Endodermal cell (in vitro differentiated cells): Measurements from ENCODE around the gene TAF12. TPM values are rescaled to one million over a fixed set of nuclear protein-coding genes. Genes with fewer than 3 reads are reported as not detected.

Experiments used
- DNase-seq: peaks from one replicate; pipeline ENCODE4 v3.0.0-alpha.2; 2017
- H3K27ac ChIP-seq: 2 replicates; pipeline ENCODE4 v1.5.1; 2013; ENCODE audit warnings: mild to moderate bottlenecking, low read depth, low read length, moderate library complexity
- H3K27me3 ChIP-seq: 2 replicates; pipeline ENCODE4 v1.6.1; 2013; ENCODE audit warnings: mild to moderate bottlenecking, low read length, moderate library complexity; ENCODE audit not compliant: insufficient read depth, control insufficient read depth, poor library complexity, severe bottlenecking
- H3K36me3 ChIP-seq: 2 replicates; pipeline ENCODE4 v1.7.0; 2013; ENCODE audit warnings: mild to moderate bottlenecking, low read length, moderate library complexity; ENCODE audit not compliant: control insufficient read depth, insufficient read depth
- H3K4me1 ChIP-seq: one replicate; pipeline ENCODE4 v1.7.0; 2013; ENCODE audit warnings: low read length; ENCODE audit not compliant: control insufficient read depth, insufficient read depth
- H3K4me3 ChIP-seq: 2 replicates; pipeline ENCODE4 v1.5.1; 2013; ENCODE audit warnings: mild to moderate bottlenecking, low read length, moderate library complexity
- H3K9ac ChIP-seq: 2 replicates; pipeline ENCODE4 v1.6.1; 2013; ENCODE audit warnings: mild to moderate bottlenecking, low read length, moderate library complexity; ENCODE audit not compliant: poor library complexity, severe bottlenecking; ENCODE audit errors: extremely low read depth
- H3K9me3 ChIP-seq: 2 replicates; pipeline ENCODE4 v1.6.1; 2013; ENCODE audit warnings: mild to moderate bottlenecking, low read length, moderate library complexity; ENCODE audit not compliant: control insufficient read depth
- H3K27ac Mint-ChIP-seq: 2 replicates; pipeline ENCODE4 v1.8.0; 2020; ENCODE audit warnings: mixed read lengths
- H3K27me3 Mint-ChIP-seq: 2 replicates; pipeline ENCODE4 v1.8.0; 2021; ENCODE audit warnings: mild to moderate bottlenecking, mixed read lengths; ENCODE audit not compliant: insufficient read depth
- H3K36me3 Mint-ChIP-seq: 2 replicates; pipeline ENCODE4 v1.8.0; 2020; ENCODE audit warnings: low read depth, mixed read lengths
- H3K4me1 Mint-ChIP-seq: 2 replicates; pipeline ENCODE4 v1.8.0; 2020; ENCODE audit warnings: mixed read lengths
- H3K4me3 Mint-ChIP-seq: 2 replicates; pipeline ENCODE4 v1.8.0; 2020; ENCODE audit warnings: mild to moderate bottlenecking, moderate library complexity, mixed read lengths
- H3K9me3 Mint-ChIP-seq: 2 replicates; pipeline ENCODE4 v1.8.0; 2020; ENCODE audit warnings: mild to moderate bottlenecking, mixed read lengths
- WGBS, 2 experiments: methylation state at CpG; one replicate each; pipeline versions ENCODE4 v1.1.5 to v1.1.7; 2013; ENCODE audit warnings: missing lambda C conversion rate in 2 of 2, mixed read lengths in 1 of 2; ENCODE audit not compliant: insufficient coverage in 1 of 2, insufficient read length in 1 of 2; 5-methylcytosine and 5-hydroxymethylcytosine counted together
- total RNA-seq, 2 donors: library from RNA; stranded (reverse); fragmentation: NEBNext Ultra II Directional in 1 of 2; extraction: Animal tissue kit (Norgen Biotek cat#: 25700) in 1 of 2; gene quantifications; 2 replicates in 1 of 2; 3 replicates in 1 of 2; pipeline ENCODE4 v1.2.1, GENCODE V29; 2021
- TF ChIP-seq, protein P1 (sequence below): fragments of 200-600 bp; sonication (generic); conservative IDR thresholded peaks from 2 replicates; pipeline ENCODE4 v1.5.0; 2021; ENCODE audit warnings: antibody characterized with exemption, mild to moderate bottlenecking

The TAF12 gene
- total RNA-seq, 2 donors from 2014 or later = 29.3 to 39.5 TPM

- Histone ChIP-seq H3K36me3 (peaks cover 42% of the 10 kb centered on the region), H3K4me3 (no peak overlapping the region), H3K27ac (no peak overlapping the region), H3K4me1 (no peaks in the 10 kb centered on the region), H3K9me3 (no peaks in the 10 kb centered on the region), H3K9ac (no peak overlapping the region), H3K27me3 (no peaks in the 10 kb centered on the region)
- Mint-ChIP-seq H3K36me3 (peaks cover 41% of the 10 kb centered on the region), H3K4me3 (no peak overlapping the region), H3K27me3 (no peaks in the 10 kb centered on the region), H3K27ac (peak overlapping the region; percentile 30), H3K9me3 (no peaks in the 10 kb centered on the region), H3K4me1 (no peaks in the 10 kb centered on the region)
- WGBS, 2 experiments = 90 to 93% methylated on average over 5 to 6 of the region's 6 CpGs
- TF ChIP-seq, protein P1, sequence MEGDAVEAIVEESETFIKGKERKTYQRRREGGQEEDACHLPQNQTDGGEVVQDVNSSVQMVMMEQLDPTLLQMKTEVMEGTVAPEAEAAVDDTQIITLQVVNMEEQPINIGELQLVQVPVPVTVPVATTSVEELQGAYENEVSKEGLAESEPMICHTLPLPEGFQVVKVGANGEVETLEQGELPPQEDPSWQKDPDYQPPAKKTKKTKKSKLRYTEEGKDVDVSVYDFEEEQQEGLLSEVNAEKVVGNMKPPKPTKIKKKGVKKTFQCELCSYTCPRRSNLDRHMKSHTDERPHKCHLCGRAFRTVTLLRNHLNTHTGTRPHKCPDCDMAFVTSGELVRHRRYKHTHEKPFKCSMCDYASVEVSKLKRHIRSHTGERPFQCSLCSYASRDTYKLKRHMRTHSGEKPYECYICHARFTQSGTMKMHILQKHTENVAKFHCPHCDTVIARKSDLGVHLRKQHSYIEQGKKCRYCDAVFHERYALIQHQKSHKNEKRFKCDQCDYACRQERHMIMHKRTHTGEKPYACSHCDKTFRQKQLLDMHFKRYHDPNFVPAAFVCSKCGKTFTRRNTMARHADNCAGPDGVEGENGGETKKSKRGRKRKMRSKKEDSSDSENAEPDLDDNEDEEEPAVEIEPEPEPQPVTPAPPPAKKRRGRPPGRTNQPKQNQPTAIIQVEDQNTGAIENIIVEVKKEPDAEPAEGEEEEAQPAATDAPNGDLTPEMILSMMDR = no peak
- DNase-seq = no peak
Observed at GRCh38 chr1:28604962-28605361, 37.9 kb downstream of the TAF12 start.

- Histone ChIP-seq H3K27ac (no peak overlapping the region), H3K9ac (no peak overlapping the region), H3K27me3 (no peaks in the 10 kb centered on the region), H3K36me3 (peaks cover 42% of the 10 kb centered on the region), H3K4me3 (no peak overlapping the region), H3K9me3 (no peaks in the 10 kb centered on the region), H3K4me1 (no peaks in the 10 kb centered on the region)
- 92 to 95% methylated on average over 5 of the region's 5 CpGs for WGBS, 2 experiments
- Mint-ChIP-seq H3K36me3 (peaks cover 37% of the 10 kb centered on the region), H3K27ac (no peak overlapping the region), H3K9me3 (no peaks in the 10 kb centered on the region), H3K4me3 (no peak overlapping the region), H3K4me1 (no peaks in the 10 kb centered on the region), H3K27me3 (no peaks in the 10 kb centered on the region)
- DNase-seq = no peak
- TF ChIP-seq, protein P1 = no peak
Observed at GRCh38 chr1:28604411-28604810, 38.5 kb downstream of the TAF12 start.

DNA sequence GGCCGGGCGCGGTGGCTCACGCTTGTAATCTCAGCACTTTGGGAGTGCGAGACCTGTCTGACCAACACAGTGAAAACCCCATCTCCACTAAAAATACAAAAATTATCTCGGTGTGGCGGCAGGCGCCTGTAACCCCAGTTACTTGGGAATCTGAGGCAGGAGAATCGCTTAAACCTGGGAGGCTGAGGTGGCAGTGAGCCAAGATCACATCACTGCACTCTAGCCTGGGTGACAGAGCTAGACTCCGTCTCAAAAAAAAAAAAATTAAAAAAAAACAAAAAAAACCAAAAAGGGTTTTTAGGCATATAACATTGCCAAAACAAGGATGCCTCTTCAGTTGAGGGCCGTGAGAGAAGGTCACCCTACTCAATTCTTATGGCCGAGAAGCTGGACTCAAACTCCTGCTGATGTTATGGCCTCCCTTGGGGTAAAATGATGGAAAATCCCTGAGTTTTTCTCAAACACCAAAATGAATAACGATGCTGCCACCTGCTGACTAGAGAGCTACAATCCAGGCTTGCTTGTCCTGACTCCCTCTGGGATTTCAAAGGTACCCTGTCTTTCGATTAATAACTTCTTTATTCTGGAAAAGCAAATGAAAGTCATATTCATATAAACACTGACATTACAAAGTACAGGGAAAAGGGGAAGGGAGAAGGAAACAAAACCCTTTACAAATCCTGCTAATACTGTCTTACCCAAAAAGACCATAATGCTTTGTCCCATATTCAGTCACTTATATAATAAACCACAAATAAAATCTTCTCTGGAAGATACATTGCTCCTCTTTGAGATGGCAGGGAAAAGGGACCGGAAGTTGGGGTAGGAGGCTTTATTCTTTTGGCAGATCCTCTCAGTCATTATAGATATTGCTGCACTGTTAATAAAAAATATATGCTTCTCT, 40.1 kb downstream of the TAF12 start:
- Histone ChIP-seq H3K4me3 (no peak overlapping the region), H3K36me3 (peaks cover 35% of the 10 kb centered on the region), H3K9ac (no peak overlapping the region), H3K9me3 (no peaks in the 10 kb centered on the region), H3K4me1 (no peaks in the 10 kb centered on the region), H3K27me3 (no peaks in the 10 kb centered on the region), H3K27ac (no peak overlapping the region)
- H3K36me3 Mint-ChIP-seq = peaks cover 32% of the 10 kb centered on the region
- H3K4me3 Mint-ChIP-seq = no peak overlapping the region
- no peaks in the 10 kb centered on the region for H3K27me3 Mint-ChIP-seq
- no peaks in the 10 kb centered on the region for H3K9me3 Mint-ChIP-seq
- H3K27ac Mint-ChIP-seq = peak overlapping the region; percentile 81
- no peaks in the 10 kb centered on the region for H3K4me1 Mint-ChIP-seq
- DNase-seq = peak; percentile 86
- 78% methylated on average over 13 to 15 of the region's 15 CpGs for WGBS, 2 experiments
- TF ChIP-seq, protein P1 = peak; percentile 83
